SU-DHL-6 (cell line): ENCODE data around the gene SULT1C2.

Experiments
- H2AFZ ChIP-seq: fragments of 200-600 bp; sonication (generic); 2 replicates; pipeline ENCODE4 v1.6.1; 2014; ENCODE audit warnings: low read depth, mild to moderate bottlenecking, moderate library complexity, mixed read lengths, antibody characterized with exemption, low read length; ENCODE audit not compliant: severe bottlenecking
- H3F3A ChIP-seq: fragments of 200-600 bp; shearing (Covaris generic); 2 replicates; pipeline ENCODE4 v1.6.0; 2016; ENCODE audit warnings: antibody characterized with exemption, mild to moderate bottlenecking; ENCODE audit not compliant: insufficient read depth
- H3K27ac ChIP-seq: fragments of 200-600 bp; sonication (generic); 2 replicates; pipeline ENCODE4 v1.5.1; 2016; ENCODE audit warnings: low read depth, mild to moderate bottlenecking, low read length, moderate library complexity, mixed read lengths
- H3K27me3 ChIP-seq: fragments of 200-600 bp; sonication (generic), shearing (Covaris generic); 2 replicates; pipeline ENCODE4 v1.6.0; 2014; ENCODE audit warnings: mild to moderate bottlenecking, low read length
- H3K36me3 ChIP-seq: fragments of 200-600 bp; sonication (generic); 2 replicates; pipeline ENCODE4 v1.6.1; 2014; ENCODE audit warnings: mild to moderate bottlenecking, low read length, mixed read lengths
- H3K4me2 ChIP-seq: fragments of 300-600, 200-600 bp; shearing (Covaris generic), sonication (generic); 2 replicates; pipeline ENCODE4 v1.6.0; 2014; ENCODE audit warnings: low read length, low read depth, mild to moderate bottlenecking; ENCODE audit not compliant: poor library complexity, severe bottlenecking
- H3K4me3 ChIP-seq: fragments of 200-600 bp; sonication (generic); 2 replicates; pipeline ENCODE4 v1.5.1; 2014; ENCODE audit warnings: antibody characterized with exemption, low read length, mild to moderate bottlenecking, mixed read lengths; ENCODE audit not compliant: insufficient read depth, poor library complexity, severe bottlenecking
- H3K79me2 ChIP-seq: fragments of 200-600 bp; sonication (generic); 2 replicates; pipeline ENCODE4 v1.6.1; 2014; ENCODE audit warnings: mild to moderate bottlenecking, low read length, moderate library complexity; ENCODE audit not compliant: insufficient read depth
- H3K9ac ChIP-seq: fragments of 200-600 bp; sonication (generic); 2 replicates; pipeline ENCODE4 v1.7.0; 2014; ENCODE audit warnings: mild to moderate bottlenecking, low read length
- H3K9me2 ChIP-seq: fragments of 200-600 bp; sonication (generic); replicated peaks from 2 replicates; pipeline ENCODE4 v1.6.1; 2014; ENCODE audit warnings: low read length; ENCODE audit not compliant: insufficient read depth
- H3K9me3 ChIP-seq: fragments of 200-600 bp; sonication (generic); 2 replicates; pipeline ENCODE4 v1.6.1; 2014; ENCODE audit warnings: low read length, mixed read lengths; ENCODE audit not compliant: insufficient read depth
- H4K20me1 ChIP-seq: fragments of 200-600 bp; sonication (generic); 2 replicates; pipeline ENCODE4 v1.6.1; 2014; ENCODE audit warnings: low read depth, mild to moderate bottlenecking, antibody characterized with exemption, low read length, moderate library complexity, mixed read lengths
- CTCF ChIP-seq: fragments of 200-600 bp; sonication (generic); IDR thresholded peaks from one replicate; pipeline ENCODE4 v1.5.1; 2017; ENCODE audit warnings: antibody characterized with exemption, mild to moderate bottlenecking, low read length, moderate library complexity; ENCODE audit not compliant: insufficient read depth, poor library complexity, severe bottlenecking
- EZH2phosphoT487 ChIP-seq: fragments of 200-600 bp; sonication (generic), shearing (Covaris generic); conservative IDR thresholded peaks from 2 replicates; pipeline ENCODE4 v1.6.1; 2018; ENCODE audit warnings: mild to moderate bottlenecking, antibody characterized with exemption, low read length, moderate library complexity, mixed read lengths

The SULT1C2 gene

GRCh38 chr2:108348816-108349570 lies 60.3 kb downstream of the SULT1C2 start:
- no peaks in the 10 kb centered on the region for H3K9me2 ChIP-seq
- no peak overlapping the region for H2AFZ ChIP-seq
- no peak overlapping the region for H3K4me3 ChIP-seq
- H3F3A ChIP-seq, result no peaks in the 10 kb centered on the region
- no peaks in the 10 kb centered on the region for H3K79me2 ChIP-seq
- H3K27me3 ChIP-seq, result no peaks in the 10 kb centered on the region
- H3K4me2 ChIP-seq, result no peak overlapping the region
- TF ChIP-seq EZH2phosphoT487 (no peak), CTCF (no peak)
- no peaks in the 10 kb centered on the region for H3K9me3 ChIP-seq
- H3K27ac ChIP-seq, result no peak overlapping the region
- H3K9ac ChIP-seq, result no peak overlapping the region
- no peaks in the 10 kb centered on the region for H4K20me1 ChIP-seq
- H3K36me3 ChIP-seq, result no peaks in the 10 kb centered on the region

GRCh38 chr2:108349571-108349928 lies 60.9 kb downstream of the SULT1C2 start:
- H3K9me3 ChIP-seq, result no peaks in the 10 kb centered on the region
- no peaks in the 10 kb centered on the region for H3F3A ChIP-seq
- no peak overlapping the region for H3K4me3 ChIP-seq
- H3K9me2 ChIP-seq, result no peaks in the 10 kb centered on the region
- TF ChIP-seq CTCF (no peak), EZH2phosphoT487 (no peak)
- no peaks in the 10 kb centered on the region for H3K36me3 ChIP-seq
- no peak overlapping the region for H3K4me2 ChIP-seq
- no peak overlapping the region for H3K9ac ChIP-seq
- H4K20me1 ChIP-seq, result no peaks in the 10 kb centered on the region
- no peaks in the 10 kb centered on the region for H3K27me3 ChIP-seq
- H3K27ac ChIP-seq, result no peak overlapping the region
- no peak overlapping the region for H2AFZ ChIP-seq
- H3K79me2 ChIP-seq, result no peaks in the 10 kb centered on the region

- no peaks in the 10 kb centered on the region for H3F3A ChIP-seq
- H3K79me2 ChIP-seq, result no peaks in the 10 kb centered on the region
- H3K27me3 ChIP-seq, result no peaks in the 10 kb centered on the region
- H3K9me3 ChIP-seq, result no peaks in the 10 kb centered on the region
- no peak for TF ChIP-seq CTCF
- TF ChIP-seq EZH2phosphoT487, result no peak
- no peak overlapping the region for H3K27ac ChIP-seq
- no peak overlapping the region for H3K9ac ChIP-seq
- no peaks in the 10 kb centered on the region for H3K9me2 ChIP-seq
- H2AFZ ChIP-seq, result no peak overlapping the region
- H3K4me2 ChIP-seq, result no peak overlapping the region
- no peaks in the 10 kb centered on the region for H4K20me1 ChIP-seq
- no peak overlapping the region for H3K4me3 ChIP-seq
- no peaks in the 10 kb centered on the region for H3K36me3 ChIP-seq
Measured at GRCh38 chr2:108351889-108352288, 63.2 kb downstream of the SULT1C2 start.
